CD1c-positive myeloid dendritic cell (primary cell): Measurements from ENCODE around the gene IDS.

Experiments used
- DNase-seq: peaks from one replicate; pipeline ENCODE4 v3.0.0-alpha.2; 2016; ENCODE audit errors: extremely low spot score

IDS gene

GRCh38 chrX:149456476-149457245, 48.4 kb downstream of the IDS start:
- DNase-seq, result no peak

- no peak for DNase-seq
These were observed 49.2 kb downstream of the IDS start for GRCh38 chrX:149455934-149456333.

- DNase-seq, result no peak
These were observed 50.9 kb downstream of the IDS start for GRCh38 chrX:149453906-149454822.

GRCh38 chrX:149453030-149453429, 52.1 kb downstream of the IDS start:
- no peak for DNase-seq

GRCh38 chrX:149433451-149433850, 71.7 kb downstream of the IDS start:
- no peak for DNase-seq

- DNase-seq, result no peak
These were observed 72.1 kb downstream of the IDS start for GRCh38 chrX:149433051-149433450.
